ENCODE results near the gene COL27A1.
"Not testable (repeated sequence)": the region's sequence is repeated elsewhere in the genome, so short reads cannot be mapped to it uniquely, and the experiment has no call there.

Gene COL27A1

DNA sequence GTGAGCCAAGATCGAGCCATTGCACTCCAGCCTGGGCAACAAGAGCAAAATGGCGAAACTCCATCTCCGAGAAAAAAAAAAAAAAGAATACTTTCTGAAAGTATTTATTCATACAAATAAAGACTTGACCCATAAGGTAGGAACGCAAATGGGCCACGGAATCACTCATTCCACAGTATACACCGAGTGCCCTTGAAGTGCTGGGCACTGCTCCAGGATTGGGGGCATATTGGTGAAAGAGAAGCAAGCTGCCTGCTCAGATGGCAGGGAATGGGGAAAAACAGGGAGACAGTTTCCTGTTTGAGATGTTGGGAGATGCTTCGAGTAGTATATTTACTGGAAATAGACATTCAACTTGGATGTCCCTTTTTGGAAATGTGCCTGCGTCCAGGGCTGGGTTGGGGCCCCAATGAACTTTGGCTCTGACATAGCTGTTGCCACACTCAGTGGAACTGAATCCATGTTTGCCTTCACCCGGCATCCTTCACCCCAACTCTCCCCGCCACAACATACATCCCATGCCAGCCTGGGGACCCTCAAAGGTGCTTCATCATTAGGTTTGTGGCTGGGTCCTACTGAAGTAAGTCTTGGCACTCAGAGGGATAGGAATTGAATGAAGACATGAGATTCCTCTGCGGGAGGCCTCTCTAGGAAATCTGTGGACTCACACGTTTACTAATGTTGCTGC, 173.7 kb downstream of the COL27A1 start:
- DNase-seq = not testable (repeated sequence)

DNA sequence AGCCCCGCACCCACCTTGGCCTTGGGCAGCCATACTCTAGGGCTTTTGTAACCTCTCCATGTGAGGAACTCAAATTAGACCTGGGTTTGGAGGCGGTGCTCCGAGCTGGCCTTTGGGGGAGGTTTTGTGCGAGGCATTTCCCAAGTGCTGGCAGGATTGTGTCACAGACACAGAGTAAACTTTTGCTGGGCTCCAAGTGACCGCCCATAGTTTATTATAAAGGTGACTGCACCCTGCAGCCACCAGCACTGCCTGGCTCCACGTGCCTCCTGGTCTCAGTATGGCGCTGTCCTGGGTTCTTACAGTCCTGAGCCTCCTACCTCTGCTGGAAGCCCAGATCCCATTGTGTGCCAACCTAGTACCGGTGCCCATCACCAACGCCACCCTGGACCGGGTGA, 174.3 kb downstream of the COL27A1 start, which contains the start of gene ORM2:
Gene ORM2 (plus strand): TSS at position 245 of the 398 bp plus-strand sequence. CDS start 36 bp downstream, at position 281.
- DNase-seq = not testable (repeated sequence)

- DNase-seq = no peak
These were observed 175.3 kb downstream of the COL27A1 start for GRCh38 chr9:114330636-114331035.

DNA sequence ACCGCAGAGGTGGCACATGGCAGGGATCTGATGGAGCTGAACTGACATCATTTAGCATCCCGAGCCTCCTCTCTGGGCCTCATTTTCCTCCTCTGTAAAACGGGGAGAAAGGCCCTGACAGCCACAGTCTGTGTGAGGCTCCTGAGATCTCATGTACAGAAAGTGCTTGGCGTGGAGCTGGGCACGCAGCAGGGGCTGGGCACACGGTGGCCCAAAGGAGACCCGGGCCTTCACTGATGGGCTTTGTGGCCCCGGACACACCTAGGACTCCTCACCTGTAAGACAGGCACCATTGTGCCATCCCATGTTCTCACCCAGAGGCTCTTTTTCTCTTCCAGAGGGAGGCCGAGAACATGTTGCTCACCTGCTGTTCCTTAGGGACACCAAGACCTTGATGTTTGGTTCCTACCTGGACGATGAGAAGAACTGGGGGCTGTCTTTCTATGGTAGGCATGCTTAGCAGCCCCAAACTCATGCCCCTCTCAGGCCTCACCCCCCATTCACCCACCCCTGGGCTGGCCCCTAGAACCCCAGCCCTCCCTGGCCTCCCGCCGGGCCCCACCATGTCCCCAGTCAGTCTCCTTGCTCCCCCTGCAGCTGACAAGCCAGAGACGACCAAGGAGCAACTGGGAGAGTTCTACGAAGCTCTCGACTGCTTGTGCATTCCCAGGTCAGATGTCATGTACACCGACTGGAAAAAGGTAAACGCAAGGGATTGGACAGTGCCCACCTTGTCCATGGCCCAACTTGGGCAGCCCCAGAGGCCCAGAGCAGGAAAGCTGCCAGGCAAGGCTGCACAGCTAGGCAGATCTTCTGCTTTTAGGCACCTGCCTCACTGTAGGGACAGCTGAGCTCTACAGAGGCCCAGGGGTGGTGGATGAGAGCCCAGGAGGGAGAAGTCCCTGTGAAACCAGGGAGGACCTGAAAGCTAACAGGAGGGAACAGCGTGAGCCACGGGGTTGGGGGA, 176.2 kb downstream of the COL27A1 start:
- not testable (repeated sequence) for DNase-seq

- not testable (repeated sequence) for DNase-seq
These were observed 177.2 kb downstream of the COL27A1 start for GRCh38 chr9:114332474-114333040.

- DNase-seq = not testable (repeated sequence)
These were observed 178.4 kb downstream of the COL27A1 start for GRCh38 chr9:114333718-114334117.

GRCh38 chr9:114334490-114334889, 179.2 kb downstream of the COL27A1 start:
- DNase-seq = no peak

DNA sequence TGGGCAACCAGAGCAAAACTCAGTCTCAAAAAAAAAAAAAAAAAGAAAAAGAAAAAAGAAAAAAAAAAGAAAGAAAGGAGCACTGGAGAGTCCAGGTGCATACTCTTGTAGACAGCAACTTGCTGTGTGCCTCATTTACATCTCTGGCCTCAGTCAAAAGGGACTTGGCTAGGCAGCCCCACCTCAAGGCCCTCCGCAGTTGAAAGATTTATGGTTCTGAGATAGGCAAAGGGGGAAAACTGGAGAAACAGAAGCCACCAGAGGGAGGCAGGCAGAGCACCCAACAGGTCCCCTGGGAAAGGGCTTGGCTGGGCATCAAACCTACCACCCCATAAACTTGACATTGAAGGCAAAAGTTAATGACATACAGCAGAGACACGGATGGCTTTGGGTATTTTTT, 180.4 kb downstream of the COL27A1 start:
- DNase-seq = no peak

GRCh38 chr9:114336157-114336556, 180.8 kb downstream of the COL27A1 start:
- DNase-seq = no peak

GRCh38 chr9:114336699-114337395, 181.5 kb downstream of the COL27A1 start:
- DNase-seq = no peak

DNA sequence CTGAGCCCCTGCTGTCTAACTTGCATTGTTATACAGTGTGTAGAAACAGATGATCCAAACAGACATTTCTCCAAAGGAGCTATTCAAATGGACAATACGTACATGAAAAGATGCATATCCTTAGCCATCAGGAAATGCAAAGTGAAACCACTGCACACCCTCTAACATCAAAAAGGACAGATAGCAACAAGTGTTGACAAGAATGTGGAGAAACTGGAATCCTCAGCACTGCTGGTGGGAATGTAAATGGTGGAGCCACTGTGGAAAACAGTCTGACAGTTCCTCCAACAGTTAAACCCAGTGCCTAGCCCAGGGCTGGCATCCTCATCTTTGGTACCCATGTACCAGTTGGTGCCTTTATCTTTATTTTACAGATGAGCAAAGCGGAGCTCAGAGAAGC, 182.8 kb downstream of the COL27A1 start:
- DNase-seq = no peak

GRCh38 chr9:114339130-114339908, 184.0 kb downstream of the COL27A1 start:
- DNase-seq = no peak

DNA sequence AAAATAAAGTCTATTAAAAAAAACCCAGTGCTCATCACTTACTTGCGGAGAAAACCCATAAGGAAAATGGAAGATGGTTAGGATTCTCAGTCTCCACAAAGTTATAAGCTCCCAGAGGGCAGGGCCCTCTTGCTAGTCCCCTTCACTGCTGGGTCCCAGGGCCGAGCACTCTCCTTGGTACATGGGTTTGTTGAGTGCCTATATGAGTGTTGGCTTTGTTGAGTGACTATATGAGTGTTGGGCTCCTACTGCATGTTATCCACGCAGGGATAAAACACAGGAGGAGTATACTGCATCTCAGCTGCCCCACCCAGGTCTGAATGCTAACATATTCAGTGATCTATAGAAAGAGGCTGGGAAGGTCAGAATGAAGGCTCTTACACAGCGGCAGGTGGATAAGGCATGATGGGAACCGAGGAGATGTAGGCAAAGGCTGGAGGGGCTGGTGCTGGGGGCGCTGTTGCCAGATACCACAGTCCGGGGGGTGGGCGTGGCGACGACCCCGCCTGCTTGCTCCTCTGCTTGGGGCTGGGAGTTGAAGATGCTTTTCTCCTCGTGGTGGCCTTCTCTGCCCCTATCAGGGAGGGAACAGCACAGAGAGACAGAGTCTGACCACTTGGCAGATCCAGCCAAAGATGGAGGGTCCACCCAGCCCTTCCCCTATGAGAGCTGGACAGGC, 186.0 kb downstream of the COL27A1 start:
- DNase-seq = no peak

DNA sequence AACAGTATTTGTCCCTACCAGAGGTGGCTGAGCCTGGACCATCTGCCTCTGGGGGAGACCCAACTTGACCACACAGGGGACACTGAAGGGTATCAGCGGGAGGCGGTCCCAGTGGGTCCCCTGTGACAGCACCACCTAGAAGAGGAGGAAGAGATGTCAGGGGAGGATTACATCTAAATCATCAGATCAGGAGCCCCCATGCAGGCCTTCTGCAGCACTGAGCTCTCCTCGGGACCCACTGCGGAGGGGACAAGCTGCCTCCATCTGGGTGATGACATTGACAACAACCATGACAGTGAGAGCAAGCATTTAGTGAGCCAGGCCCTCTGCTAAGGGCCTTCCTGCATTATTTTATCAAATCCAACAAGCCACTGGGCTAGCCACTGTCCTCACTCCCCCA, 186.7 kb downstream of the COL27A1 start:
- no peak for DNase-seq

DNA sequence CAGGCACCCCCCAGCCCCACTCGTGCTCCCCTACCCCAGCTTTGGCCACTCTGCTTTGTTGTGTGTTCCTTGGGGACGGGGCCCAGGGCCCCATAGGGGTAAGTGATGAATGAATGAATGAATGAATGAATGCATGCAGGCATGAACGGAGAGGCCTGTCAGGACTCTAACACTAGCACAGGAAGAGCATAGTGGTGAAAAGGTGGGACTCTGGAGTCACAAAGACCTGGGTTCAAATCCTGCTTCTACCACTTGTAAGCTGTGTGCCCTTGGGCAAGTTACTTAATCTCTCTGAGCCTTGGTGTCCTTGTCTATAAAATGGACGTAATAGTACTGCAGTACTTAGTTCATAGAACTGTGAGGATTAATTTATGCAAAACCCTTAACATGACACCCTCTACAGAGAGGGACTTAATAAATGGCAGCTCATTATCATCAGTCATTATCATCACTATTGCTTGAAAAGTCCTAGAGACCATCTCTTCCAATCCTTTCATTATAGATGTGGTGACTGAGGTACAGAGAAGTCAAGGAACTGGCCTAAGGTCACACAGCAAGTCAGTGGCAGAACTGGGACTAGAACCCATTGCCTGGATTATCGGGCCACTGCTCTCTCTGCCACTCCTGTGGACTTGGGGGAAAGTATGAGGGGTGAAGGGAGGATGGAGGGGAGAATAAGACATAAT, 187.6 kb downstream of the COL27A1 start:
- DNase-seq = no peak

DNA sequence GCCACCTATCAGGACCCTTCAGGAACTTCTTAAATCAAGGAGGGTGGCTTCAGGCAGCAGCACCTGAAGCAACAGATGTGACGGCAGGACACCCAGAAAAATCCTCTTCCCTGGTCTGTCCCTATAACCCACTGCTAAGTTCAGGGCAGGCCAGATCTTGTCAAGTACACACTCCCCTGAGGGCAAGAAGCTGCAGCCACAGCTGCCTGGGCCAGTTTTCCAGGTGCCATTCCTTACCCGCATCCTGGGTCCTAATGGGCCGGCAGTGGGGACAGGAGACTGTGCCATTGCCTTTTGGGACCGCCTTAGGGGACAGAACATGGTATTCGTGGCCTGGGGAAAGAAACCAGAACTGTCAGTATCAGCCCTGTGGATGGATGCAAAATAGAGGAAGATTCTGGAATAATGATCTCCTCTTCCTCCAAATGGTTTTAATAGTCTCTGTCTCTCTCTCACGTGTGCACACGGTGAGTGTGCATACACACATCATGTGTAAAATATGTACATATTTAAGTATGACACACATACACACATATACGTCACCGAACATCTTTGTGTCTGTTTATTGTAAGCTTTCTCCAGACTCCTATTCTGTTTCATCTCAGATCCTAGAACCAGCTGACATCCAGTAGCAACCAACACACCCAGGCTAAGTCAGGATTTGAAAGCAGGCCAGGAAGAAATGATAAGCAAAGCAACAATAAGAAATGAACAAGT, 188.3 kb downstream of the COL27A1 start:
- no peak for DNase-seq

- no peak for DNase-seq
These were observed 188.8 kb downstream of the COL27A1 start for GRCh38 chr9:114344188-114344566.

DNA sequence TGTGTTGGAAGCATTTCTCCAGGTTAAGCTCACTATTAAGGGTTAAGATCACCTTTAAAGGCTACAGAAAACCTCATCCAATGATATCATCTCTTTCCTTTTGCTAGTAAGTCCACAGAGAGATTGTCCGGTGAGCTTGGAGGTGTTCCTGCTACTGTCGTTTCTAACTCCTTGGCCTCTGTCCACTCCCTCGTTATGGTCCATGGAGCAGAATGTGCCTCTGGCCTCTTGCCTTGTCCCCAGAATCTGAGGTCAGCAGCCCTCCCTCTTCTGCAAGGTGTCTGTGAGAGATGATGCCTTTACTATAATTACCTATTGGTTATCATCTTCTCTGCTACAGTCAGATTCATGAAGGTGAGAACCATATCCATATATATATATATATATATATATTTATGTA, 189.4 kb downstream of the COL27A1 start:
- DNase-seq = no peak

DNA sequence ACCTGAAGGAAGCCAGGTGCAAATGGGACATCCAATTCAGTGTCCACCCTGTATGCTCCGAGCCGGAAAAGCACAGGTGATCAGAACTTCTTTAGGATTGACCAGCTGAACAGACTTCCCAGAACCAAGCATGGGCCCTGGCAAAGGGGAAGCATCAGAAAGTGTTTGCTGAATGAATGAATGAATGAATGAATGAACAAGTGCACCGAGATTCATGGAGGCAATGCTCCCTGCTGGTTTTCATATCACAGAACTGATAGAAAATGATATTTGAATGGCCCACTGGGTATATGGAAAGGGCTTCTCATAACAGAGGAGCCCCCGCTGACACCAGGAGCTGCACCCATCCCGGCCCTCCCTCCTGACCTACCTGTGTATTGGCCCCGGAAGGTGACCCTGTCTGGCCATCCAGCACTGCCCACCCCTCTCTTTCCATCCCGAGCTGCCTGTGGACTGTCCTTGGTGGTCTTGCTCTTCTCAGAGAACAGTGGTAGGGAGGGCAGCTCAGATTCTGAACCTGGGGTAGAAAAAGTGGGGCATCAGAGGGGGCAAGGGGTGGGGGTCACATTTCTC, 190.2 kb downstream of the COL27A1 start:
- no peak for DNase-seq

GRCh38 chr9:114346146-114346545, 190.8 kb downstream of the COL27A1 start:
- no peak for DNase-seq

Measured in SIG-M5 (cell line).